SU-DHL-6 (cell line): Measurements from ENCODE around the gene MXI1.

Experiments used
- H2AFZ ChIP-seq: fragments of 200-600 bp; sonication (generic); 2 replicates; pipeline ENCODE4 v1.6.1; 2014; ENCODE audit warnings: low read depth, mild to moderate bottlenecking, moderate library complexity, mixed read lengths, antibody characterized with exemption, low read length; ENCODE audit not compliant: severe bottlenecking
- H3F3A ChIP-seq: fragments of 200-600 bp; shearing (Covaris generic); 2 replicates; pipeline ENCODE4 v1.6.0; 2016; ENCODE audit warnings: antibody characterized with exemption, mild to moderate bottlenecking; ENCODE audit not compliant: insufficient read depth
- H3K27ac ChIP-seq: fragments of 200-600 bp; sonication (generic); 2 replicates; pipeline ENCODE4 v1.5.1; 2016; ENCODE audit warnings: low read depth, mild to moderate bottlenecking, low read length, moderate library complexity, mixed read lengths
- H3K27me3 ChIP-seq: fragments of 200-600 bp; sonication (generic), shearing (Covaris generic); 2 replicates; pipeline ENCODE4 v1.6.0; 2014; ENCODE audit warnings: mild to moderate bottlenecking, low read length
- H3K36me3 ChIP-seq: fragments of 200-600 bp; sonication (generic); 2 replicates; pipeline ENCODE4 v1.6.1; 2014; ENCODE audit warnings: mild to moderate bottlenecking, low read length, mixed read lengths
- H3K4me2 ChIP-seq: fragments of 300-600, 200-600 bp; shearing (Covaris generic), sonication (generic); 2 replicates; pipeline ENCODE4 v1.6.0; 2014; ENCODE audit warnings: low read length, low read depth, mild to moderate bottlenecking; ENCODE audit not compliant: poor library complexity, severe bottlenecking
- H3K4me3 ChIP-seq: fragments of 200-600 bp; sonication (generic); 2 replicates; pipeline ENCODE4 v1.5.1; 2014; ENCODE audit warnings: antibody characterized with exemption, low read length, mild to moderate bottlenecking, mixed read lengths; ENCODE audit not compliant: insufficient read depth, poor library complexity, severe bottlenecking
- H3K79me2 ChIP-seq: fragments of 200-600 bp; sonication (generic); 2 replicates; pipeline ENCODE4 v1.6.1; 2014; ENCODE audit warnings: mild to moderate bottlenecking, low read length, moderate library complexity; ENCODE audit not compliant: insufficient read depth
- H3K9ac ChIP-seq: fragments of 200-600 bp; sonication (generic); 2 replicates; pipeline ENCODE4 v1.7.0; 2014; ENCODE audit warnings: mild to moderate bottlenecking, low read length
- H3K9me2 ChIP-seq: fragments of 200-600 bp; sonication (generic); replicated peaks from 2 replicates; pipeline ENCODE4 v1.6.1; 2014; ENCODE audit warnings: low read length; ENCODE audit not compliant: insufficient read depth
- H3K9me3 ChIP-seq: fragments of 200-600 bp; sonication (generic); 2 replicates; pipeline ENCODE4 v1.6.1; 2014; ENCODE audit warnings: low read length, mixed read lengths; ENCODE audit not compliant: insufficient read depth
- H4K20me1 ChIP-seq: fragments of 200-600 bp; sonication (generic); 2 replicates; pipeline ENCODE4 v1.6.1; 2014; ENCODE audit warnings: low read depth, mild to moderate bottlenecking, antibody characterized with exemption, low read length, moderate library complexity, mixed read lengths
- CTCF ChIP-seq: fragments of 200-600 bp; sonication (generic); IDR thresholded peaks from one replicate; pipeline ENCODE4 v1.5.1; 2017; ENCODE audit warnings: antibody characterized with exemption, mild to moderate bottlenecking, low read length, moderate library complexity; ENCODE audit not compliant: insufficient read depth, poor library complexity, severe bottlenecking
- EZH2phosphoT487 ChIP-seq: fragments of 200-600 bp; sonication (generic), shearing (Covaris generic); conservative IDR thresholded peaks from 2 replicates; pipeline ENCODE4 v1.6.1; 2018; ENCODE audit warnings: mild to moderate bottlenecking, antibody characterized with exemption, low read length, moderate library complexity, mixed read lengths

The MXI1 gene

GRCh38 chr10:110207011-110207804, at the start of gene MXI1:
Gene MXI1, plus strand, starts transcription at chr10:110207605. Its CDS starts 204 bp downstream, at chr10:110207809.
- TF ChIP-seq CTCF: no peak
- no peak for TF ChIP-seq EZH2phosphoT487
- H3K4me2 ChIP-seq: peak within 1 kb of the TSS; percentile 95
- peak within 1 kb of the TSS; percentile 72 for H2AFZ ChIP-seq
- no peaks in the 10 kb centered on the region for H3K27me3 ChIP-seq
- H4K20me1 ChIP-seq: no peaks in the 10 kb centered on the region
- H3K27ac ChIP-seq: peak within 1 kb of the TSS; percentile 36
- H3K9me3 ChIP-seq: no peaks in the 10 kb centered on the region
- H3K9me2 ChIP-seq: no peaks in the 10 kb centered on the region
- H3K36me3 ChIP-seq: no peaks in the 10 kb centered on the region
- H3K9ac ChIP-seq: peak within 1 kb of the TSS; percentile 56
- H3K79me2 ChIP-seq: no peaks in the 10 kb centered on the region
- H3F3A ChIP-seq: peaks cover 15% of the 10 kb centered on the region
- peak within 1 kb of the TSS; percentile 64 for H3K4me3 ChIP-seq

- Histone ChIP-seq H3K4me3 (no peak overlapping the region), H3K9me3 (no peaks in the 10 kb centered on the region), H3K36me3 (no peaks in the 10 kb centered on the region), H3K9me2 (no peaks in the 10 kb centered on the region), H3K79me2 (no peaks in the 10 kb centered on the region), H3K27me3 (no peaks in the 10 kb centered on the region), H2AFZ (no peak overlapping the region), H3K27ac (no peak overlapping the region), H3K9ac (no peak overlapping the region), H3F3A (no peaks in the 10 kb centered on the region), H3K4me2 (no peak overlapping the region), H4K20me1 (no peaks in the 10 kb centered on the region)
- TF ChIP-seq EZH2phosphoT487 (no peak), CTCF (no peak)
These were observed 49.1 kb upstream of the MXI1 start for GRCh38 chr10:110158051-110159005.

GRCh38 chr10:110160081-110160480, 47.3 kb upstream of the MXI1 start:
- no peaks in the 10 kb centered on the region for H3K79me2 ChIP-seq
- H3K36me3 ChIP-seq: no peaks in the 10 kb centered on the region
- H3K27ac ChIP-seq: no peak overlapping the region
- H3K9me2 ChIP-seq: no peaks in the 10 kb centered on the region
- no peak overlapping the region for H2AFZ ChIP-seq
- no peaks in the 10 kb centered on the region for H3K27me3 ChIP-seq
- no peak overlapping the region for H3K4me2 ChIP-seq
- H3F3A ChIP-seq: no peaks in the 10 kb centered on the region
- H3K9me3 ChIP-seq: no peaks in the 10 kb centered on the region
- H4K20me1 ChIP-seq: no peaks in the 10 kb centered on the region
- TF ChIP-seq EZH2phosphoT487 (no peak), CTCF (no peak)
- H3K4me3 ChIP-seq: no peak overlapping the region
- H3K9ac ChIP-seq: no peak overlapping the region
